Endodermal cell (in vitro differentiated cells): Measurements from ENCODE around the gene CRTC1. TPM values are rescaled to one million over a fixed set of nuclear protein-coding genes. Genes with fewer than 3 reads are reported as not detected.

Source experiments
- DNase-seq: peaks from one replicate; pipeline ENCODE4 v3.0.0-alpha.2; 2017
- H3K27ac ChIP-seq: 2 replicates; pipeline ENCODE4 v1.5.1; 2013; ENCODE audit warnings: mild to moderate bottlenecking, low read depth, low read length, moderate library complexity
- H3K27me3 ChIP-seq: 2 replicates; pipeline ENCODE4 v1.6.1; 2013; ENCODE audit warnings: mild to moderate bottlenecking, low read length, moderate library complexity; ENCODE audit not compliant: insufficient read depth, control insufficient read depth, poor library complexity, severe bottlenecking
- H3K36me3 ChIP-seq: 2 replicates; pipeline ENCODE4 v1.7.0; 2013; ENCODE audit warnings: mild to moderate bottlenecking, low read length, moderate library complexity; ENCODE audit not compliant: control insufficient read depth, insufficient read depth
- H3K4me1 ChIP-seq: one replicate; pipeline ENCODE4 v1.7.0; 2013; ENCODE audit warnings: low read length; ENCODE audit not compliant: control insufficient read depth, insufficient read depth
- H3K4me3 ChIP-seq: 2 replicates; pipeline ENCODE4 v1.5.1; 2013; ENCODE audit warnings: mild to moderate bottlenecking, low read length, moderate library complexity
- H3K9ac ChIP-seq: 2 replicates; pipeline ENCODE4 v1.6.1; 2013; ENCODE audit warnings: mild to moderate bottlenecking, low read length, moderate library complexity; ENCODE audit not compliant: poor library complexity, severe bottlenecking; ENCODE audit errors: extremely low read depth
- H3K9me3 ChIP-seq: 2 replicates; pipeline ENCODE4 v1.6.1; 2013; ENCODE audit warnings: mild to moderate bottlenecking, low read length, moderate library complexity; ENCODE audit not compliant: control insufficient read depth
- H3K27ac Mint-ChIP-seq: 2 replicates; pipeline ENCODE4 v1.8.0; 2020; ENCODE audit warnings: mixed read lengths
- H3K27me3 Mint-ChIP-seq: 2 replicates; pipeline ENCODE4 v1.8.0; 2021; ENCODE audit warnings: mild to moderate bottlenecking, mixed read lengths; ENCODE audit not compliant: insufficient read depth
- H3K36me3 Mint-ChIP-seq: 2 replicates; pipeline ENCODE4 v1.8.0; 2020; ENCODE audit warnings: low read depth, mixed read lengths
- H3K4me1 Mint-ChIP-seq: 2 replicates; pipeline ENCODE4 v1.8.0; 2020; ENCODE audit warnings: mixed read lengths
- H3K4me3 Mint-ChIP-seq: 2 replicates; pipeline ENCODE4 v1.8.0; 2020; ENCODE audit warnings: mild to moderate bottlenecking, moderate library complexity, mixed read lengths
- H3K9me3 Mint-ChIP-seq: 2 replicates; pipeline ENCODE4 v1.8.0; 2020; ENCODE audit warnings: mild to moderate bottlenecking, mixed read lengths
- CTCF ChIP-seq: fragments of 200-600 bp; sonication (generic); conservative IDR thresholded peaks from 2 replicates; pipeline ENCODE4 v1.5.0; 2021; ENCODE audit warnings: antibody characterized with exemption, mild to moderate bottlenecking
- WGBS, 2 experiments: methylation state at CpG; one replicate each; pipeline versions ENCODE4 v1.1.5 to v1.1.7; 2013; ENCODE audit warnings: missing lambda C conversion rate in 2 of 2, mixed read lengths in 1 of 2; ENCODE audit not compliant: insufficient coverage in 1 of 2, insufficient read length in 1 of 2; 5-methylcytosine and 5-hydroxymethylcytosine counted together
- total RNA-seq, 2 donors: library from RNA; stranded (reverse); fragmentation: NEBNext Ultra II Directional in 1 of 2; extraction: Animal tissue kit (Norgen Biotek cat#: 25700) in 1 of 2; gene quantifications; 2 replicates in 1 of 2; 3 replicates in 1 of 2; pipeline ENCODE4 v1.2.1, GENCODE V29; 2021

The CRTC1 gene
- total RNA-seq, 2 donors from 2014 or later: 26.6 to 29.7 TPM

- H3K27me3 Mint-ChIP-seq: no peaks in the 10 kb centered on the region
- peak; percentile 53 for DNase-seq
- Histone ChIP-seq H3K9me3 (no peaks in the 10 kb centered on the region), H3K27ac (no peak overlapping the region), H3K27me3 (no peaks in the 10 kb centered on the region), H3K4me1 (no peaks in the 10 kb centered on the region), H3K36me3 (peaks cover 6% of the 10 kb centered on the region), H3K9ac (no peak overlapping the region), H3K4me3 (no peak overlapping the region)
- H3K27ac Mint-ChIP-seq: peak overlapping the region; percentile 14
- peaks cover 18% of the 10 kb centered on the region for H3K36me3 Mint-ChIP-seq
- H3K4me1 Mint-ChIP-seq: peaks cover 3% of the 10 kb centered on the region
- 93 to 95% methylated on average over 4 to 5 of the region's 5 CpGs for WGBS, 2 experiments
- no peak for TF ChIP-seq CTCF
- no peaks in the 10 kb centered on the region for H3K9me3 Mint-ChIP-seq
- H3K4me3 Mint-ChIP-seq: no peak overlapping the region
These were observed 34.6 kb downstream of the CRTC1 start for GRCh38 chr19:18718015-18718526.

- Mint-ChIP-seq H3K9me3 (no peaks in the 10 kb centered on the region), H3K4me3 (no peak overlapping the region), H3K4me1 (peaks cover 3% of the 10 kb centered on the region), H3K36me3 (peaks cover 16% of the 10 kb centered on the region), H3K27ac (peak overlapping the region; percentile 4), H3K27me3 (no peaks in the 10 kb centered on the region)
- H3K4me3 ChIP-seq: no peak overlapping the region
- 90 to 93% methylated on average over 12 to 16 of the region's 16 CpGs for WGBS, 2 experiments
- peak overlapping the region; percentile 57 for H3K27ac ChIP-seq
- H3K4me1 ChIP-seq: no peaks in the 10 kb centered on the region
- no peak for TF ChIP-seq CTCF
- no peaks in the 10 kb centered on the region for H3K27me3 ChIP-seq
- DNase-seq: no peak
- no peaks in the 10 kb centered on the region for H3K9me3 ChIP-seq
- H3K36me3 ChIP-seq: peaks cover 6% of the 10 kb centered on the region
- no peak overlapping the region for H3K9ac ChIP-seq
These were observed 35.5 kb downstream of the CRTC1 start for GRCh38 chr19:18718846-18719458.

- Histone ChIP-seq H3K4me1 (peaks cover 4% of the 10 kb centered on the region), H3K9ac (no peak overlapping the region), H3K36me3 (peaks cover 6% of the 10 kb centered on the region), H3K27ac (peak overlapping the region; percentile 57), H3K9me3 (no peaks in the 10 kb centered on the region), H3K27me3 (no peaks in the 10 kb centered on the region), H3K4me3 (no peak overlapping the region)
- Mint-ChIP-seq H3K27me3 (no peaks in the 10 kb centered on the region), H3K4me1 (peaks cover 3% of the 10 kb centered on the region), H3K36me3 (peaks cover 15% of the 10 kb centered on the region), H3K27ac (no peak overlapping the region), H3K9me3 (no peaks in the 10 kb centered on the region), H3K4me3 (no peak overlapping the region)
- 95% methylated on average over 13 to 25 of the region's 25 CpGs for WGBS, 2 experiments
- DNase-seq: no peak
- no peak for TF ChIP-seq CTCF
These were observed 36.1 kb downstream of the CRTC1 start for GRCh38 chr19:18719541-18719940.
